ENCODE data around the gene HEG1. TPM values are rescaled to one million over a fixed set of nuclear protein-coding genes. Genes with fewer than 3 reads are reported as not detected.

The HEG1 gene
- total and polyA plus RNA-seq, 2 experiments from 2014 or later: 27.2 to 27.3 TPM

DNA sequence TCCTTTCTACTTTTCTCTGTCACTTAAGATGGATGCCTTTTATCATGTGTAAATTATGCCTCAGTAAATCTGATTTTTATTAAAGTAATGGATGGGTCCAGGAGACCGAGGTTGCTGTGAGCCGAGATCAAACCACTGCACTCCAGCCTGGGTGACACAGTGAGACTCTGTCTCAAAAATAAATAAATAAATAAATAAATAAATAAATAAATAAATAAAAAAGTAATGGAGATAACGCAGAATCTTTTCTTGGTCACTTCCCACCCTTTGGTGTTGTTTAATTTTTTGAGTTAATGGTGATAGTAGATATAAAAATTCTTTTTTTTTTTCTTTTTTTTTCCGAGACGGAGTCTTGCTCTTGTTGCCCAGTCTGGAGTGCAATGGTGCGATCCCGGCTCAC is 77.2 kb downstream of the HEG1 start:
- Histone ChIP-seq H3K9me2 (replicated peaks; ENCODE audit: insufficient read depth) (no peaks in the 10 kb centered on the region), H3K27ac (no peak overlapping the region), H3K4me3 (no peak overlapping the region), H2AFZ (no peak overlapping the region), H3K9me3 (ENCODE audit: low read depth) (no peaks in the 10 kb centered on the region), H3K36me3 (replicated peaks; ENCODE audit: insufficient read depth, low read depth) (no peaks in the 10 kb centered on the region), H3K4me2 (no peak overlapping the region), H4K20me1 (ENCODE audit: insufficient read depth, poor library complexity, severe bottlenecking) (no peaks in the 10 kb centered on the region), H3K27me3 (no peaks in the 10 kb centered on the region), H3K79me2 (no peaks in the 10 kb centered on the region), H3K4me1 (ENCODE audit: insufficient read depth) (peaks cover 7% of the 10 kb centered on the region)
- DNase-seq (ENCODE audit: low spot score): no peak
- TF ChIP-seq EZH2phosphoT487 (IDR thresholded peaks at IDR 0.05; ENCODE audit: low read depth, severe bottlenecking, unreplicated experiment): no peak
- no peak for TF ChIP-seq EZH2 (IDR thresholded peaks at IDR 0.05; ENCODE audit: borderline replicate concordance)
- TF ChIP-seq, protein P1, sequence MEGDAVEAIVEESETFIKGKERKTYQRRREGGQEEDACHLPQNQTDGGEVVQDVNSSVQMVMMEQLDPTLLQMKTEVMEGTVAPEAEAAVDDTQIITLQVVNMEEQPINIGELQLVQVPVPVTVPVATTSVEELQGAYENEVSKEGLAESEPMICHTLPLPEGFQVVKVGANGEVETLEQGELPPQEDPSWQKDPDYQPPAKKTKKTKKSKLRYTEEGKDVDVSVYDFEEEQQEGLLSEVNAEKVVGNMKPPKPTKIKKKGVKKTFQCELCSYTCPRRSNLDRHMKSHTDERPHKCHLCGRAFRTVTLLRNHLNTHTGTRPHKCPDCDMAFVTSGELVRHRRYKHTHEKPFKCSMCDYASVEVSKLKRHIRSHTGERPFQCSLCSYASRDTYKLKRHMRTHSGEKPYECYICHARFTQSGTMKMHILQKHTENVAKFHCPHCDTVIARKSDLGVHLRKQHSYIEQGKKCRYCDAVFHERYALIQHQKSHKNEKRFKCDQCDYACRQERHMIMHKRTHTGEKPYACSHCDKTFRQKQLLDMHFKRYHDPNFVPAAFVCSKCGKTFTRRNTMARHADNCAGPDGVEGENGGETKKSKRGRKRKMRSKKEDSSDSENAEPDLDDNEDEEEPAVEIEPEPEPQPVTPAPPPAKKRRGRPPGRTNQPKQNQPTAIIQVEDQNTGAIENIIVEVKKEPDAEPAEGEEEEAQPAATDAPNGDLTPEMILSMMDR (IDR thresholded peaks at IDR 0.05; ENCODE audit: poor library complexity): no peak
- 98% methylated on average over 7 of the region's 7 CpGs for WGBS (ENCODE audit: low lambda C conversion rate, missing lambda C conversion rate)

DNA sequence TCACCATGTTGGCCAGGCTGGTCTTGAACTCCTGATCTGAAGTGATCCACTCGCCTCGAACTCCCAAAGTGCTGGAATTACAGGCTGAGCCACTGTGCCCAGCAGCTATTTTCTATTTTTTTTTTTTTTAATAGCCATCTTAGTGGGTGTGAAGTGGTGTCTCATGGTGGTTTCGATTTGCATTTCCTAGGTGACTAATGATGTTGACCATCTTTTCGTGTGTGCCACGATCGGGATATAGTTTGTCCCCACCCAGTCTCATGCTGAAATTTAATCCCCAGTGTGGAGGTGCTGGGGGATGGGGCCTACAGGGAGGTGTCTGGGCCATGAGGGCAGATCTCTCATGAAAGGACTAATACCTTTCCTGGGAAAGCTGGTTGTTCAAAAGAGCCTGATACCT is 79.4 kb downstream of the HEG1 start:
- TF ChIP-seq EZH2 (IDR thresholded peaks at IDR 0.05; ENCODE audit: borderline replicate concordance) (no peak), EZH2phosphoT487 (IDR thresholded peaks at IDR 0.05; ENCODE audit: low read depth, severe bottlenecking, unreplicated experiment) (no peak)
- TF ChIP-seq, protein P1 (IDR thresholded peaks at IDR 0.05; ENCODE audit: poor library complexity): no peak
- Histone ChIP-seq H3K4me1 (ENCODE audit: insufficient read depth) (peaks cover 18% of the 10 kb centered on the region), H3K27ac (no peak overlapping the region), H3K9me2 (replicated peaks; ENCODE audit: insufficient read depth) (no peaks in the 10 kb centered on the region), H2AFZ (no peak overlapping the region), H3K4me2 (no peak overlapping the region), H3K36me3 (replicated peaks; ENCODE audit: insufficient read depth, low read depth) (no peaks in the 10 kb centered on the region), H3K79me2 (no peaks in the 10 kb centered on the region), H3K4me3 (no peak overlapping the region), H4K20me1 (ENCODE audit: insufficient read depth, poor library complexity, severe bottlenecking) (no peaks in the 10 kb centered on the region), H3K27me3 (no peaks in the 10 kb centered on the region), H3K9me3 (ENCODE audit: low read depth) (no peaks in the 10 kb centered on the region)
- DNase-seq (ENCODE audit: low spot score): no peak
- WGBS (ENCODE audit: low lambda C conversion rate, missing lambda C conversion rate): 94% methylated on average over 6 of the region's 6 CpGs

DNA sequence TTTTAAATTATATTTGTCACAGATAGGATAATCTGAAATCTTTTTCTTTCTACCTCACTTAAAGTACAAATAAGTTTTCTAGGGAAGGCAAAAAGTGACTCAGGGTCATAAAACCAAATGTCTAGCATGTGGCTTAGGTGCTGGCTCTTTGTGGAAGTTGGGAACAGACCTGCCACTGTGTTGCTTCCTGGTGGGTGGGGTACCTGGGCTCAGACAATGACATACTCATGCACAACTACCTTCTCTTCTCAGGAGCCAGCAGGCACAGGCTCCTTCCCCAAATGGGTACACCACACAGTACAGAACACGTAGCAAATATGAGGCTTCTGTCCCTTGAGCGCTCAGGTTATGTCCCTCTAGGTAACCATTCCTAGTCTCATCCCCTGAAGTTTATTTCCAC is 81.1 kb downstream of the HEG1 start:
- Histone ChIP-seq H3K27me3 (no peaks in the 10 kb centered on the region), H4K20me1 (ENCODE audit: insufficient read depth, poor library complexity, severe bottlenecking) (no peaks in the 10 kb centered on the region), H3K4me1 (ENCODE audit: insufficient read depth) (peaks cover 20% of the 10 kb centered on the region), H2AFZ (no peak overlapping the region), H3K4me3 (no peak overlapping the region), H3K9me2 (replicated peaks; ENCODE audit: insufficient read depth) (no peaks in the 10 kb centered on the region), H3K9me3 (ENCODE audit: low read depth) (no peaks in the 10 kb centered on the region), H3K79me2 (no peaks in the 10 kb centered on the region), H3K36me3 (replicated peaks; ENCODE audit: insufficient read depth, low read depth) (no peaks in the 10 kb centered on the region), H3K4me2 (no peak overlapping the region), H3K27ac (peak overlapping the region; percentile 96)
- WGBS (ENCODE audit: low lambda C conversion rate, missing lambda C conversion rate): 95% methylated on average over 2 of the region's 2 CpGs
- no peak for TF ChIP-seq EZH2phosphoT487 (IDR thresholded peaks at IDR 0.05; ENCODE audit: low read depth, severe bottlenecking, unreplicated experiment)
- no peak for TF ChIP-seq EZH2 (IDR thresholded peaks at IDR 0.05; ENCODE audit: borderline replicate concordance)
- TF ChIP-seq, protein P1 (IDR thresholded peaks at IDR 0.05; ENCODE audit: poor library complexity): no peak
- DNase-seq (ENCODE audit: low spot score): peak; percentile 33

DNA sequence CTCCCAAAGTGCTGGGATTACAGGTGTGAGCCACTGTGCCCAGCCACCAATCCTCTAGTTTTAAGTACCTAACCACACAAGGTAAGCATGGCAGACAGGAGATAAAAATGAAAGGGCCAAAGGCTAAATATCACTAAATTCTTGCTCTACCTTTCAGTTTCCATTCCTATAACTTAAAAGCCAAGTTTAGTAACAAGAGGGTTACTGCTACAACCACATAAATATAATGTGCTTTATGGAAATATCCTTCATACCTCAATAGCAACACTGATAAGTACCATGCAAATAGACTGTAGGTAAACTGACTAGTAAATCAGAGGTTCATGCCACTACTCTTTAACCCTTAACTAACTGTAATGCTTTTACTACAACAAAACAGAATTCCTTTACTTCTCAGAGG is 82.5 kb downstream of the HEG1 start:
- Histone ChIP-seq H3K4me1 (ENCODE audit: insufficient read depth) (peaks cover 20% of the 10 kb centered on the region), H4K20me1 (ENCODE audit: insufficient read depth, poor library complexity, severe bottlenecking) (no peaks in the 10 kb centered on the region), H3K9me2 (replicated peaks; ENCODE audit: insufficient read depth) (no peaks in the 10 kb centered on the region), H3K9me3 (ENCODE audit: low read depth) (no peaks in the 10 kb centered on the region), H3K27me3 (no peaks in the 10 kb centered on the region), H3K79me2 (no peaks in the 10 kb centered on the region), H2AFZ (no peak overlapping the region), H3K4me2 (no peak overlapping the region), H3K36me3 (replicated peaks; ENCODE audit: insufficient read depth, low read depth) (no peaks in the 10 kb centered on the region), H3K4me3 (no peak overlapping the region), H3K27ac (peak overlapping the region; percentile 96)
- TF ChIP-seq EZH2 (IDR thresholded peaks at IDR 0.05; ENCODE audit: borderline replicate concordance) (no peak), EZH2phosphoT487 (IDR thresholded peaks at IDR 0.05; ENCODE audit: low read depth, severe bottlenecking, unreplicated experiment) (no peak)
- TF ChIP-seq, protein P1 (IDR thresholded peaks at IDR 0.05; ENCODE audit: poor library complexity): no peak
- no peak for DNase-seq (ENCODE audit: low spot score)
